EL (cell line): ENCODE results near the gene ZNF587B.
"Not testable (repeated sequence)": the region's sequence is repeated elsewhere in the genome, so short reads cannot be mapped to it uniquely, and the experiment has no call there.

Source experiments
- DNase-seq: peaks from one replicate; pipeline ENCODE4 v3.0.0-alpha.2; 2016

ZNF587B gene

DNA sequence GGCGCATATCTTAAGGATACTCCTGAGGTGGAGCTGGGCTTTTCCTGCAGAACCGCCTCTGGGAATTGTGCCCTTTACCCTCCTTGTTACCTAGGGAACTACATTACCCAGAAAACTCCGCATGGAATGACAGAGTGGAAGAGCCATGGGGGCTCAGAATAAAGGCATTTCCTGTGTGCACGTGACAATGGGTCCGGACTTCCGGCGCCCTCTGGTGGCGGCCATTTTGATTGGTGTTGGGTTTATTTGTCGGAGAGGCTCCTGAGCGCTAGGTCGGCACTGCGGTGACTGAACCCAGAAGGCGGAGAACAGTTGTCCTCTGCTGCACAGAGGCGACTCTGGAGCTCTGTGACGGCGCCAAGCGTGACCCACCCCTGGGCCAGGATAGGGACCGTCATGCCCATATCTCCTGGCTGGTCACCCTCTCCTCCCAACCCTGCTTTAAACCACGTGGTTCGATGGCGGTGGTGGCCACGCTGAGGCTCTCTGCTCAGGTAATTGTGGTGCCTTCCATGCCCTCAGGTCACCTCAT lies at the start of gene ZNF587B:
Gene ZNF587B (plus strand): TSS at position 229 of the 532 bp plus-strand sequence. CDS start 230 bp downstream, at position 459.
- peak; percentile 83 for DNase-seq

DNA sequence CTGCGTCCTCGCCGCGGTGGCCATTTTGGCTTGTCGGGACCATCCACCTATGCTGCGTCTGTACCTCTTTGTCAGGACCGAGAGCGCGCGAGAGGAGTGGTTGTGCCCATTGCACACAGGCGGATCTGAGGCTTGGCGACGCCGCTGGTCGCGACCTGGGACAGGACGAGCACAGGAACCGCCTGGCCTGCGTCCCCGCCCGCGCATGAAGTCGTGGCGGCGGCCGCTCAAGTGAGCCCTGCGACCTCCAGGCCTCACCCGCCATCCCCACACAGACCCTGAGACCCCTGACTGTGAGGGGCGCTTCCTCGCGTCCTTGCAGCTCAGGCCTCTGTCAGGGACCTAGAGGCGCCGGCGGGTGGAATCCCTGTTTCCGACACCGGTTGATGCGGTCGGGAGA lies 43.8 kb upstream of the ZNF587B start:
- no peak for DNase-seq

DNA sequence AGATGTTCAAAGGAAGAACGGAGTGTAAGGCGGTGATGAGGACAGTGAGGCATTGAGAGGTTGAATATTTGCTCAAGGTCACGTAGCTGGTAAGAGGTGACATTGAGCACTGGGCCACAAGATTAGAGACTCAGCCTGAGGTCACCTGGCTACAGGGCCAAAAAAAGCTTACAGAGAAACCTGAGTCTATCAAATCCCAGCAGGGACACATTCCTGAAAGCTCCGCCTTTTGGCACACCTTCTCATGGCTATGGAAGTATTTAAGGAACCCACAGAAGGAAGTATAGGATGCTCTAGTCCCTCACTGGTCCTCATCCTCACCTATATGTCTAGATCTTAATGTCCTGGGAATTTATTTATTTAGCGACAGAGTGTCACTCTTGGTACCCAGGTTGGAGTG lies 43.2 kb upstream of the ZNF587B start:
- no peak for DNase-seq

DNA sequence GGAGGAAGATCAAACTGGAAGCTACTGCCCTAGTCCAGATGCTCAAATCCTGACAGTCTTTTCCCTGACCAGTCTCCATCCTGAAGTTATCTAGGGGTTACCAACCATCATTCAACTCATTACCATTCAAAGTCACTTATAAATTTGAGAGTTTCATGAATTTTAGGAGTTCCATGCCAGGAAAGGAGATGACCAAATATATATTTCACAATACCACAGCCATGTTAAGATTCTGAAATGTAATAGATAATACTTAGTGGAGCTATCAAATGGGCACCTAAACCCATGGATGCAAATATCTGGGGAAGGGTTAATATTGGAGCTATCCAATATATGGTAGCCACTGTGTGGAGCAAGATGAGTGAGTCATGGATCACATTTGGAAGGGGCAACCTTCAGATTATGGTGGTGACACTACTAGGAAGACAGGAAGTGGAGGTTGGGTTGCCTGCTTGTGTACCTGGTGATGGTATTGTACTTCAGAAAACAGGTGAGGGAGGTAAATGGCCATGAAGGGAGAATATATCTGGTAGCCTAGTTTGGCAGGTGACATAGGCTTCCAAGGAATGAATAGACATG lies 41.9 kb upstream of the ZNF587B start:
- DNase-seq: no peak

DNA sequence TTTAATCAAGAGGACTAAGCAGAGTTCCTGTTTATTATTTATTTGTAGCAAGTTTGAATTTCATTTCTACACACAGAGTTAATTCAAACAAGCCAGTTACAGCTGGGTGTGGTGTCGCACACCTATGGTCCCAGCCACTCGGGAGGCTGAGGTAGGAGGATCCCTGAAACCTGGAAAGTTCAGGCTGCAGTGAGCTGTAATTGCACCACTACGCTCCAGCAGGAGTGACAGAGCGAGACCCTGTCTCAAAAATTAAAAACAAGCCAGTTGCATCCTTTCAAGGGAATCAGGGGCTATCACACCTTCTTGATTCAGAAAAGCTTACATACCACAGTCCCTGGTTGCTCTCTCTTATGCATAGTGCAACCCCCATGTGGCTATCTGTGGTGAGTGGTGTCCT lies 40.8 kb upstream of the ZNF587B start:
- no peak for DNase-seq

DNA sequence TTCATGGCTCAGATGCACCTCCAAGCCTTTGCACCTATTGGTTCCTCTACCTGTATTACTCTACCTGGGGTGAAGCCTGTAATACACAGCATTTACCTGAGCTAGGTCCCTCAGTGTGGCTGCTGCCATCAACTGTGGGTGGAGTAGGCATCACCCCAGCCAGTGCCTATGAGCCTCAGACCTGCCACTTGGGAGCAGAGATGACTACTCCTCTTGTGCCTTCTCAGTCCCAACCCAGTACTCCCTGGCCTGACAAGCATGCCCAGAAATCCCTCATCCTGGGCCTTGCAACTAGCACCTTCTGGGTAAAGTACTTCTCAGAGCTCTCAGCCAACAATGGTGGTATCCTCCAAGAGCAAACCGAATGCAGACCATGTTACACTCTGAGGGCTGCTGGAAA lies 33.5 kb upstream of the ZNF587B start:
- not testable (repeated sequence) for DNase-seq

DNA sequence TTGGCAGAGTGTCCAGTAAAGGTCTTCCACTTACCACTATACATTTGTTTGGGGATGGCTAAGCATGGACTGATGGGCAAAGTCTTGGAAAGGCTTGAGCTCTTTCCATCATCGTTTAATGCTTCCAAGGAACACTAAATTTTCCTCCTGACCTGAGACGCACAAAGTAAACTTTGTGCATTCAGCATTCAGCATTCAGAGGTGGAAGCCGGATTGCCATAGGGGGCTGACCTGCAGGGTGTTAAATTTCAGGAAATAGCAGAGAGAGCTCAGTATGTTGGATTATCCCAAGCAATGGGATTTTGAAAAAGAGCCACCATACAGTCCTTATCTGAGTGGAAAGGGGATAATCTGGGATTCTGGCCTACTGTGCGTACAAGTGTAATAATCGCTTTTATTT lies 29.4 kb upstream of the ZNF587B start:
- DNase-seq: no peak

DNA sequence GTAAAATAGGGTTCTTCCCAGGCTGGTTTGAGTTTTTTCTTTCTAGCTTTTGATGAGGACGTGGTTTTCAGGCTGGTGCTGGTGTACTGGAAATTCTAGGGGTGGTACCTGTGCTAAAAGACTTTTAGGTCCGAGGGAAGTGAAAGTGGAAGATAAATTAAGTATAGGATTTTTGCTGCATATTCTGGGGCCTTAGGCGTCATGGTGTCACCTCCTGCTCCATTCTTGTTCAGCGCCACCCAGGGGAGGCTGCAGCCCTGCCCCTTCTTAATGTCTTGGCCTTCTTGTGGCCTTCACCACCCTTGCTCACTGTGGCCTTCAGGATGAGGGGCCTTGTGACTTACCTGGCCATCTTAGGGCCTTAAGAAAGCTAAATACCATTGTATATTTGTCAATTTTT lies 27.8 kb upstream of the ZNF587B start:
- DNase-seq: no peak

DNA sequence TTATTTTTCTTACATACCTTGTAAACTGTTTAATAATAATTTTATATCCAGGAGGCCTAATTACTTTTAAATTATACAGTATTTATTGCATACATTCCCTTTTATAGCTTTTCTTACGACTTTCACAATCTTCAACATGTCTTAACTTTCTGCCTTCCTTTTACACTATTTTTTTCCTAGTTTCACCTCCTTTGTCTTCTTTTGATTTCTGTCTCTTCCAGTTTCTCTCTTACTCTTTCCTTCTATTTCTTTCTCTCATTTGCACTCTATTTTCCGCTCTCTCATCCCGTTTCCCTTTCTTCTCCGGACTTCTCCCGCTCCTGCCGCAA lies 26.9 kb upstream of the ZNF587B start:
- DNase-seq: no peak

DNA sequence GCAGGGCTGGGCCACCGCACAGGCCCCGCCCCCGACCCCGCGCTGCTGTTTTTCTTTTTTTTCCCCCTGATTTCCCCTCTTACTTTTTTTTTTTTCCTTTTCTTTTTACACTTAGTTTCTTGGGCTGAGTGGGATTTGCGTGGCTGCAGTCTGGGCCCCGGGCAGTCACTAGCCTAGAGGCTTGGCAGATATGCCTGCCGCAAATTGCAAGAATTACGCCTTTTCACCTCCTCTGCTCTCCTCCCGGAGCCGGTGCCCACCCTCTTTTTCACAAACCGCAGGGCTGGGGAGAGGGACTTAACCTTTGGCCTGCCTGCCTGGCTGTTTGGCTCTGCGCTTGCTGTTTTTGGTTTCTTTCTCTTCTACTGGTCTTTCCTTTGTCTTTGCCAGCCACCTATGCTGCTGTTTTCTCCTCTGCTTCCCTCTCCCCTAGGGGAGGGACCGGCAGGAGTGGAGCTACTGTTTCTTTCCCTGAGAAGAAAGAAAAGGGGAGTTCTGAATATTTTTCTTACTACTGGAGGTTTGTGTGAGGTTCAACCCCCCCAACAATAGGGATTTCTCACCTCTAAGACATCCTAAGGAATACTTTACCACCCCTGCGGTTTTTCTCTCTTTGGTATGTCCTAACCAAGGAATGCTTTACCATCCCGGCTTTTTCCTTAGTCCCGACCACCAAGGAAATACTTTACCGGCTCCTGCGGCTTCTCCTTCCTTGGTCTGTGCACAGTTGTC lies 26.3 kb upstream of the ZNF587B start:
- peak; percentile 91 for DNase-seq

DNA sequence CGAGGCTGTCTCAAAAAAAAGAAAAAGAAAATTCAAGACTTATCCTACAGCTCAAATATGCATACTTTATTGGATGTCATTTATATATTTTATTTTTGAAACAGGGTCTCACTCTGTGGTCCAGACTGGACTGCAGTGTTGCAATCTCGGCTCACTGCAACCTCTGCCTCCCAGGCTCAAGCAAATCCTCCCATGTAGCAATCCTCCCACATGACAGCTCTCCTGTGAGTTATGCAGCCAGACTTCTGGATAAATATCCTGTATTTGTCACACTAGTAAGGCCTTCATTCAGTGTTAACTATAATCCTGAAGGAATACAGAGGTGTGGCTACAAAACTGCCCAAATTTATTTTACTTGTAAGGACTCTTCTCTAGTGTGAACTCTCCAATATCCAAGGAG lies 22.6 kb upstream of the ZNF587B start:
- DNase-seq: no peak

DNA sequence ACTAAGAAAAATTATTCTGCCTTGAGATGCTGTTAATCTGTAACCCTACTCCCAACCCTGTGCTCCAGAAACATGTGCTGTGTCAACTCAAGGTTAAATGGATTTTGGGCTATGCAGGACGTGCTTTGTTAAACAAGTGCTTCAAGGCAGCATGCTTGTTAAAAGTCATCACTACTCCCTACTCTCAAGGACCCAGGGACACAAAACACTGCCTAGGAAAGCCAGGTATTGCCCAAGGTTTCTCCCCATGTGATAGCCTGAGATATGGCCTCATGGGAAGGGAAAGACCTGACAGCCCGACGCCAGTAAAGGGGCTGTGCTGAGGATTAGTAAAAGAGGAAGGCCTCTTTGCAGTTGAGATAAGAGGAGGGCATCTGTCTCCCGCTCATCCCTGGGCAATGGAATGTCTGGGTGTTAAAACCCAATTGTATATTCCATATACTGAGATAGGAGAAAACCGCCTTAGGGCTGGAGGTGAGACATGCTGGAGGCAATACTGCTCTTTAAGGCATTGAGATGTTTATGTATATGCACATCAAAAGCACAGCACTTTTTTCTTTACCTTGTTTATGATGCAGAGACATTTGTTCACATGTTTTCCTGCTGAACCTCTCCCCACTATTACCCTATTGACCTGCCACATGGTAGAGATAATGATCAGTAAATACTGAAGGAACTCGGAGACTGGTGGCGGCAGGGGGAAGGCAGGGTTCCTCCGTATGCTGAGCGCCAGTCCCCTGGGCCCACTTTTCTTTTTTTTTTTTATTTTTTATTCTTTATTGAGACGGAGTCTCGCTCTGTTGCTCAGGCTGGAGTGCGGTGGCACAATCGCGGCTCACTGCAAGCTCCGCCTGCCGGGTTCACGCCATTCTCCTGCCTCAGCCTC lies 19.4 kb upstream of the ZNF587B start:
- DNase-seq: not testable (repeated sequence)

DNA sequence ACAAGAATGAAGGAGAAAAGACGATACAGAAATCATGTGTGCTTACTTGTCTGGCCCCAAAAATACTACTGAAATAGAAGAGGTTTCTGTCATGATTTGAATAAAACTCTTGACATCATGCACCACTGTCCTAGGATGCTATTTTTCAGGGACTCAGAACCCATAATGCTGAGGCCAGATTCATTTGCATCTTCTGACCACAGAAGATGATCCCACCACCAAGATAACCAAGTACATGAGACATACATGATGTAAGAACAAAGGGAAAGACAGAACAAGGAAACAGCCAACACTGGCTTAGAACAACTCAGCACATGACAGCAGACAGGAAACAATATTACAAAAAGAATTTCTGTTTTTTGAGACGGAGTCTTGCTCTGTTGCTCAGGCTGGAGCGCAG lies 17.9 kb upstream of the ZNF587B start:
- no peak for DNase-seq

DNA sequence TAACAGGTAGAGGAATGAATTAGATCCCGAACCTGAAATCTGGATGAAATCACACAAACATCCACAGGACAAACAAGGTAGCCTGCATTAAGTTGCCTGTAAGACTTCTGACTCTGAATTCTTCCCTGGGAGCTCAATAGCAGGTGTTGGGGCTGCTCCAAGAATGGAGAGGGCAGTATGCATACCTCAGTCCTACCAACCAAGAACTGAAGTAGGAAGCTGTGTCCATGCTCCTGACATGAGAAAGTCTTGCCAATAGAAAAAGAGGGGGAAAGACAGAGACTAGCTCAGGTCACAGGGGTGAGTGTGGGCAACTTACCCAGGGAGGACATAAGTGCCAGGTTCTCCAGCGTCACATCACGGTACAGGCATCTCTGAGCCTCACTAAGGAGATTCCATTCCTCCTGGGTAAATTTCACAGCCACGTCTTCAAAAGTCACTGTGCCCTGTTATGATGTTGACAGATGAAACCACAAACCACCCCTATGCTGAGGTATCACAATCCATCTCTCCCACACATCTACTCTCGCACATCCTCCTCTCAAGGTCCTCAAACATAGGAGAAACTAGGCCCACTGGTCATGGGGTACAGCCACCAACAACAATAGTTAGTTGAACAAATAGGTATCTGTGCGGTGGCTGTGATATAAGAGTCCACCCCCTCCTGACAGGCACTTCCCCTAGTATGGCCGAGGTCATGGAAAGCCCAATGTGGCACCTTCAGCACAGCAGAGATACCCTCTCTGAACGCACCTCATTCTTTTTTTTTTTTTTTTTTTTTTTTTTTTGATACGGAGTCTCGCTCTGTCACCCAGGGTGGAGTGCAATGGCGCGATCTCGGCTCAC lies 16.9 kb upstream of the ZNF587B start:
- DNase-seq: not testable (repeated sequence)

DNA sequence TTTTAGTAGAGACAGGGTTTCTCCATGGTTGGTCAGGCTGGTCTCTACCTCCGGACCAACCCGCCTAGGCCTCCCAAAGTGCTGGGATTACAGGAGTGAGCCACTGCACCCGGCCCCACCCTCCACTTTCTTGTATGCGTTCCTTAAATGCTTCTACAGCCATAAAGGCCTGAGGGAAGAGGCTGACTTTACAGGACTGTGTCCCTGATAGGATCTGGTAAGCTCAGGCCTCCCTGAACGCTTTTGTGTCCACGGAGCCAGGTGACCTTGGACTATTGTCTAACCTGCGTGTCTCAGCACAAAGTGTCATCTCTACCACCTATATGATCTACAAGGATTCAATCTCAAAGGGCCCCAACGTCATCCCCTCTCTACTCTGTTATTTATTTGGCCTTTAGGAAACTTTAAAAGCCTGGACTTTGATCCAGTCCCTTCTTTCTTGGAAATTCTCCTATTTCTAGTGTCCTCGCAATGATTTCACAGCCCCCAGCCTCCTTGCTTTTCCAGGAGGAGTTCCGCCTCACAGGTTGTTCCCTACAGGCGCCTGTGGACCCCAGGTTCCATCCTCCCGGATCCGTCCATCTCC lies 16.1 kb upstream of the ZNF587B start:
- DNase-seq: peak; percentile 18

DNA sequence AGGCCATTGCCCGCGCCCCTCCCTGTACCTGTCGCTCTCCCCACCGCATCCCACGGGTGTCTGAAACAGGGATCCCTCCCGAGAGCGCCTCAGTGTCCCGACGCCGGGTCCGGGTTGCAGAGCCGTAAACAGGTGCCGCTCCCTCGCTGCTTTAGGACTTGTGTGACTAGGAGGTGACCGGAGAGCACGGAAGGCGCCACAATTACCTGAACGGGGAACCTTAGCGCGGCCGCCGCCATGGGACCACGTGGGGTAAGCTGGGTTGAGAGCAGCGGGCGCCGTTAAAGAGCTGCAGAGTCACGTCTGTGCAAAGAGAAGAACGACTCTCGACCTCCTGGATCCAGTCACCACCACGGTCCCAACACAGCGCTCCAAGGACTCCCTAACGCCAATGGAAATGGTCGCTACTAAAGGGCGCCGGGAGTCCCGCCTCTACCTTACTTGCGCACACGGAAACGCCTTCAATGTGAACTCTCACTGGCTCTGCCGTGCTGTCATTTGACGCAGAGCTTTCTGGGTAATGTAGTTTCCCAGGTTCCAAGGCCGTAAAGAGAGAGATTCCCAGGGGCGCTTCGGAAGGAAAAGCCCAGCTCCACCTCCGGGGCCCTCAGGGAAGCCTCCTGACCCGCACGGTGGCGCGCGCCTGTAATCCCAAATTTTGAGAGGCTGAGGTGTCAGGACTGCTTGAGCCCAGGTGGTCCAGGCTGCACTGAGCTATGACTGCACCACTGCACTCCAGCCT lies 15.4 kb upstream of the ZNF587B start, which contains the start of gene ZNF552:
Gene ZNF552 (minus strand): TSS at position 409 of the 742 bp plus-strand sequence. CDS start 170 bp downstream, at position 239.
- peak; percentile 91 for DNase-seq

DNA sequence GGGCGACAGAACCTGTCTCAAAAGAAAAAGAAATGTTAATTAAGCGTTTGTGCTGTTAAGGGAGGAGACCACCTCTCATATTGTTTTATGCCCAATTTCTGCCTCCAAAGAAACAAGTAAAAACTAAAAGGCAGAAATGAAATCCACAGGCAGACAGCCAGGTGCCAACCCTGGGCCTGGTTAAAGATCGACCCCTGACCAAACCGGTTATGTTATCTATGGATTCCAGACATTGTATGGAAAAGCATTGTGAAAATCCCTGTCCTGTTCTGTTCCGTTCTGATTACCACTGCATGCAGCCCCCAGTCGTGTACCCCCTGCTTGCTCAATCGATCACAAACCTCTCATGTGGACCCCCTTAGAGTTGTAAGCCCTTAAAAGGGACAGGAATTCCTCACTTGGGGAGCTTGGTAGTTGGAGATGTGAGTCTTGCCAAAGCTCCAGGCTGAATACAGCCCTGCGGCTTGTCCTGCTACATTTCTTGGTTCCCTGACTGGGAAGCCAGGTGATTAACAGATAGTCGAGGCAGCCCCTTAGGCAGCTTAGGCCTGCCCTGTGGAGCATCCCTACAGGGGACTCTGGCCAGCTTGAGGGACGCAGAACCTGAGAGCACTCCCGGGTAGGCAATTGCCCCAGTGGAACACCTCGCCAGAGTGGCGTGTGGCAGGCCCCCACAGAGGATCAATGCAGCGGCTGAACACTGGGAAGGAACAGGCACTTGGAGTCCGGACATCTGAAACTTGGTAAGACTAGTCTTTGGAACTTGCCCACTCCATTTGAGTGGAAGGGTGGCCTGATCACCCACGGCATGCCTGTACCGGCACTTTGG lies 14.6 kb upstream of the ZNF587B start:
- DNase-seq: no peak

DNA sequence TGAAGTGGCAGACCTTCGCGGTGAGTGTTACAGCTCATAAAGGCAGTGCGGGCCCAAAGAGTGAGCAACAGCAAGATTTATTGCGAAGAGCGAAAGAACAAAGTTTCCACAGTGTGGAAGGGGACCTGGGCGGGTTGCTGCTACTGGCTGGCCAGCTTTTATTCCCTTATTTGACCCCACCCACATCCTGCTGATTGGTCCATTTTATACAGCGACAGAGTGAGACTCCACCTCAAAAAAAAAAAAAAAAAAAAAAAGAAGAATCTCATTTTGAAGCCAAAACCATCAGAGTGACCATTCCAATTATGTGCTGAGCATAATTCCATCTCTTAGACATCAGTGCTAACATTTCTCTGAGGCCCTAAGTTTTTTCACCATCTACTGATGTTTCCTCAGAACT lies 13.4 kb upstream of the ZNF587B start:
- no peak for DNase-seq

DNA sequence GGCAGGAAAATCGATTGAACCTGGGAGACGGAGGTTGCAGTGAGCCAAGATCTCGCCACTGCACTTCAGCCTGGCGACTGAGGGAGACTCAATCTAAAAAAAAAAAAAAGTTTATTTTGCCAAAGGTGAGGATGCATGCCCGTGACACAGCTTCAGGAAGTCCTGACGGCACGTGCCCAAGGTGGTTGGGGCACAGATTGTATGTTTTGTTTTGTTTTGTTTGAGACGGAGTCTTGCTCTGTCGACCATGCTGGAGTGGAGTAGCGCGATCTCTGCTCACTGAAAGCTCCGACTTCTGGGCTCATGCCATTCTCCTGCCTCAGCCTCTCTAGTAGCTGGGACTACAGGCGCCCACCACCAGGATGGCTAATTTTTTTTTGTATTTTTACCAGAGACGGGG lies 12.1 kb upstream of the ZNF587B start:
- no peak for DNase-seq

DNA sequence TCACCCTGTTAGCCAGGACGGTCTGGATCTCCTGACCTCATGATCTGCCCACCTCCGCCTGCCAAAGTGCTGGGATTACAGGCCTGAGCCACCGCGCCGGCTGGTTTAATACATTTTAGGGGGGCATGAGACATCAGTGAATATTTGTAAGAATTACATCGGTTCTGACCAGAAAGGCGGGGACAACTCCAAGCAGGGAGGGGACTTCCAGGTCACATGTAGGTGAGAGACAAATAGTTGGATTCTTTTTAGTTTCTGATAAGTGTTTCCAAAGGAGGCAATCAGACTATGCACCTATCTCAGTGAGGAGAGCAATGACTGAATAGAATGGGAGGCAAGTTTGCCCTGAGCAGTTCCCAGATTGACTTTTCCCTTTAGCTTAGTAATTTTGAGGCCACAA lies 11.7 kb upstream of the ZNF587B start:
- DNase-seq: no peak
